Lower lobe of right lung (tissue), 1 donor: ENCODE measurements around the gene S100A1. TPM values are rescaled to one million over a fixed set of nuclear protein-coding genes. Genes with fewer than 3 reads are reported as not detected.

Experiments used
- total RNA-seq: library from RNA; stranded (reverse); fragmentation: NEBNext Ultra II Directional; extraction: Animal tissue kit (Norgen Biotek cat#: 25700); gene quantifications from one replicate; pipeline ENCODE4 v1.2.1, GENCODE V29; 2021
- donor health status: DM: no; HTN: yes; CAD: no; lungs with severe emphysema.

Gene S100A1
- total RNA-seq, 1 donor from 2014 or later, result 0.71 TPM

Other genes starting within 250 kb of the S100A1 start
- 622 TPM for gene S100A8, start 237.4 kb upstream of the S100A1 start, total RNA-seq
- gene S100A7A, start 211.9 kb upstream of the S100A1 start, total RNA-seq, result not detected
- not detected for gene S100A7, start 167.8 kb upstream of the S100A1 start, total RNA-seq
- 1,109 TPM for gene S100A6, start 92.4 kb upstream of the S100A1 start, total RNA-seq
- gene S100A5, start 87.5 kb upstream of the S100A1 start, total RNA-seq, result not detected
- 600 TPM for gene S100A4, start 82.6 kb upstream of the S100A1 start, total RNA-seq
- gene S100A3, start 79.2 kb upstream of the S100A1 start, total RNA-seq, result 4.5 TPM
- gene S100A2, start 62.6 kb upstream of the S100A1 start, total RNA-seq, result 3.8 TPM
- gene S100A16, start 15.3 kb upstream of the S100A1 start, total RNA-seq, result 52.3 TPM
- 138 TPM for gene S100A14, start 12.1 kb upstream of the S100A1 start, total RNA-seq
- 83.0 TPM for gene S100A13, start 929 bp upstream of the S100A1 start, total RNA-seq
- gene CHTOP, start 5.6 kb downstream of the S100A1 start, total RNA-seq, result 72.2 TPM
- 40.2 TPM for gene SNAPIN, start 30.3 kb downstream of the S100A1 start, total RNA-seq
- gene ILF2, start 42.6 kb downstream of the S100A1 start, total RNA-seq, result 83.2 TPM
- gene NPR1, start 50.3 kb downstream of the S100A1 start, total RNA-seq, result 58.8 TPM
- 77.3 TPM for gene INTS3, start 99.6 kb downstream of the S100A1 start, total RNA-seq
- gene SLC27A3, start 147.0 kb downstream of the S100A1 start, total RNA-seq, result 99.6 TPM